H1 (cell line): ENCODE results near the gene EXTL2. TPM values are rescaled to one million over a fixed set of nuclear protein-coding genes. Genes with fewer than 3 reads are reported as not detected.

Experiments
- CTCF ChIA-PET: fragments of 300-600 bp; sonication (Branson Sonifier 250); formaldehyde crosslinking; loops from one replicate; lab custom pipeline; 2021; ENCODE audit not compliant: partially characterized antibody; lab: Charles Lee
- POLR2A ChIA-PET: fragments of 300-600 bp; sonication (Branson Sonifier 250); formaldehyde crosslinking; loops from one replicate; lab custom pipeline; 2021; ENCODE audit warnings: inconsistent platforms; ENCODE audit not compliant: partially characterized antibody; lab: Charles Lee
- DNase-seq, 2 experiments: peaks; one replicate each; pipeline versions ENCODE4 v3.0.0 to v3.0.0-alpha.2; 2010 to 2022; ENCODE audit warnings: low spot score in 2 of 2, low read depth in 1 of 2, mixed read lengths in 1 of 2
- FAIRE-seq: peaks from 2 replicates; lab custom pipeline; 2011; peaks lifted over from hg19 to GRCh38; lab: Jason Lieb, UNC
- H2AFZ ChIP-seq: 2 replicates; pipeline ENCODE4 v1.8.1; 2012; ENCODE audit warnings: low read length, inconsistent platforms
- H2AK5ac ChIP-seq: 2 replicates; pipeline ENCODE4 v1.6.1; 2013; ENCODE audit warnings: low read depth, low read length
- H2BK120ac ChIP-seq: replicated peaks from 2 replicates; pipeline ENCODE3; 2013; ENCODE audit warnings: low read depth, low read length, inconsistent platforms
- H2BK12ac ChIP-seq: 2 replicates; pipeline ENCODE4 v1.6.1; 2013; ENCODE audit warnings: low read depth, low read length
- H2BK15ac ChIP-seq: 2 replicates; pipeline ENCODE4 v1.6.1; 2013; ENCODE audit warnings: low read length
- H2BK20ac ChIP-seq: 2 replicates; pipeline ENCODE4 v1.6.1; 2013; ENCODE audit warnings: low read length
- H2BK5ac ChIP-seq: 2 replicates; pipeline ENCODE4 v1.6.1; 2013; ENCODE audit warnings: low read depth, low read length
- H3K14ac ChIP-seq: 2 replicates; pipeline ENCODE4 v1.6.1; 2013; ENCODE audit warnings: inconsistent platforms; ENCODE audit not compliant: insufficient read length
- H3K18ac ChIP-seq: 2 replicates; pipeline ENCODE4 v1.6.1; 2013; ENCODE audit warnings: low read length; ENCODE audit errors: extremely low read depth
- H3K23ac ChIP-seq: 2 replicates; pipeline ENCODE4 v1.6.1; 2013; ENCODE audit warnings: inconsistent platforms; ENCODE audit not compliant: insufficient read length
- H3K23me2 ChIP-seq: 2 replicates; pipeline ENCODE4 v1.6.1; 2013; ENCODE audit warnings: low read depth, low read length
- H3K27ac ChIP-seq: 2 replicates; pipeline ENCODE4 v1.6.1; 2011; ENCODE audit warnings: low read depth, low read length, inconsistent platforms
- H3K27me3 ChIP-seq, 4 experiments: replicated peaks in 1 of 4; 1 replicate in 1 of 4; 2 replicates in 3 of 4; pipeline versions ENCODE4 v1.6.1 to v1.8.1; 2011 to 2013; ENCODE audit warnings: low read length in 3 of 4, mild to moderate bottlenecking in 3 of 4, inconsistent platforms in 2 of 4, mixed read lengths in 2 of 4, moderate library complexity in 1 of 4; ENCODE audit not compliant: control insufficient read depth in 3 of 4, insufficient read depth in 3 of 4; ENCODE audit errors: extremely low read depth in 1 of 4
- H3K36me3 ChIP-seq, 4 experiments: 2 replicates each; pipeline versions ENCODE4 v1.6.1 to v1.8.1; 2011 to 2013; ENCODE audit warnings: mild to moderate bottlenecking in 4 of 4, low read length in 3 of 4, moderate library complexity in 2 of 4, control low read depth in 1 of 4, inconsistent platforms in 1 of 4; ENCODE audit not compliant: insufficient read depth in 4 of 4, control insufficient read depth in 2 of 4
- H3K4ac ChIP-seq: replicated peaks from 2 replicates; pipeline ENCODE3; 2013; ENCODE audit warnings: low read length, low read depth, mixed read lengths, inconsistent platforms; ENCODE audit not compliant: insufficient read length
- H3K4me1 ChIP-seq, 4 experiments: replicated peaks in 1 of 4; 1 replicate in 1 of 4; 2 replicates in 3 of 4; pipeline versions ENCODE4 v1.6.1 to v1.8.1; 2011 to 2013; ENCODE audit warnings: low read length in 3 of 4, inconsistent platforms in 2 of 4, mixed read lengths in 1 of 4; ENCODE audit not compliant: insufficient read depth in 4 of 4, control insufficient read depth in 3 of 4
- H3K4me2 ChIP-seq, 2 experiments: 2 replicates each; pipeline versions ENCODE4 v1.6.1 to v1.8.1; 2011 to 2013; ENCODE audit warnings: low read depth in 2 of 2, low read length in 2 of 2, control low read depth in 1 of 2, inconsistent platforms in 1 of 2, mild to moderate bottlenecking in 1 of 2; ENCODE audit not compliant: insufficient read depth in 1 of 2
- H3K4me3 ChIP-seq, 4 experiments: fragments of 200-600, 300-600 bp in 1 of 4; sonication (generic), shearing (Covaris generic), sonication (Bioruptor Twin) in 1 of 4; 2 replicates each; pipeline versions ENCODE4 v1.5.1 to v1.8.1; 2011 to 2016; ENCODE audit warnings: low read length in 4 of 4, low read depth in 3 of 4, control low read depth in 2 of 4, inconsistent platforms in 2 of 4, mild to moderate bottlenecking in 2 of 4, mixed read lengths in 1 of 4, moderate library complexity in 1 of 4; ENCODE audit not compliant: insufficient read depth in 2 of 4; ENCODE audit errors: extremely low read depth in 1 of 4
- H3K56ac ChIP-seq: replicated peaks from 2 replicates; pipeline ENCODE3; 2013; ENCODE audit warnings: low read depth, mild to moderate bottlenecking, mixed read lengths, low read length, inconsistent platforms; ENCODE audit not compliant: insufficient read length
- H3K79me1 ChIP-seq: 2 replicates; pipeline ENCODE4 v1.6.1; 2013; ENCODE audit warnings: low read depth, low read length, control low read depth
- H3K79me2 ChIP-seq, 2 experiments: 2 replicates each; pipeline versions ENCODE4 v1.6.1 to v1.8.1; 2012 to 2013; ENCODE audit warnings: low read length in 2 of 2, mild to moderate bottlenecking in 2 of 2, inconsistent platforms in 1 of 2; ENCODE audit not compliant: insufficient read depth in 2 of 2, control insufficient read depth in 1 of 2
- H3K9ac ChIP-seq, 4 experiments: replicated peaks in 1 of 4; 1 replicate in 1 of 4; 2 replicates in 3 of 4; pipeline versions ENCODE4 v1.6.1 to v1.8.1; 2011 to 2013; ENCODE audit warnings: low read depth in 3 of 4, low read length in 3 of 4, control low read depth in 2 of 4, mild to moderate bottlenecking in 2 of 4, moderate library complexity in 2 of 4, inconsistent platforms in 1 of 4; ENCODE audit errors: extremely low read depth in 1 of 4
- H3K9me3 ChIP-seq, 2 experiments: 2 replicates each; pipeline versions ENCODE4 v1.6.1 to v1.8.1; 2012 to 2013; ENCODE audit warnings: mild to moderate bottlenecking in 2 of 2, moderate library complexity in 2 of 2, control low read depth in 1 of 2, inconsistent platforms in 1 of 2, low read depth in 1 of 2, low read length in 1 of 2, mixed read lengths in 1 of 2; ENCODE audit not compliant: insufficient read depth in 2 of 2
- H4K20me1 ChIP-seq, 2 experiments: replicated peaks in 1 of 2; 2 replicates each; pipeline versions ENCODE3 to v1.8.1; 2011 to 2013; ENCODE audit warnings: inconsistent platforms in 2 of 2, low read length in 2 of 2, mild to moderate bottlenecking in 1 of 2; ENCODE audit not compliant: insufficient read depth in 2 of 2, control insufficient read depth in 1 of 2
- H4K5ac ChIP-seq: 2 replicates; pipeline ENCODE4 v1.6.1; 2013; ENCODE audit warnings: low read length, low read depth, mixed read lengths, inconsistent platforms; ENCODE audit not compliant: insufficient read length
- H4K8ac ChIP-seq: 2 replicates; pipeline ENCODE4 v1.8.0; 2013; ENCODE audit warnings: mild to moderate bottlenecking, moderate library complexity, low read length, inconsistent platforms; ENCODE audit not compliant: insufficient read depth; ENCODE audit errors: extremely low read depth
- H4K91ac ChIP-seq: replicated peaks from 2 replicates; pipeline ENCODE3; 2013; ENCODE audit warnings: low read length, mixed read lengths, inconsistent platforms; ENCODE audit not compliant: insufficient read length
- CEBPB ChIP-seq: IDR thresholded peaks from 2 replicates; pipeline ENCODE4 v1.6.1; 2012; ENCODE audit warnings: low read depth, low read length
- SAP30 ChIP-seq: fragments of 300-600 bp; sonication (generic); IDR thresholded peaks from 2 replicates; pipeline ENCODE4 v1.7.1; 2012; ENCODE audit warnings: low read length, moderate library complexity, mild to moderate bottlenecking, inconsistent platforms; ENCODE audit not compliant: insufficient read depth, insufficient replicate concordance
- WGBS, 2 experiments: shearing (Covaris generic) in 1 of 2; methylation state at CpG; one replicate each; pipeline versions ENCODE4 v1.1.6 to v1.1.7; 2013 to 2015; ENCODE audit warnings: low lambda C conversion rate in 2 of 2, mixed read lengths in 2 of 2, inconsistent platforms in 1 of 2, low coverage in 1 of 2, missing lambda C conversion rate in 1 of 2; ENCODE audit not compliant: insufficient replicate concordance in 2 of 2, insufficient coverage in 1 of 2, insufficient read length in 1 of 2; ENCODE audit errors: extremely low coverage in 1 of 2, missing lambda C conversion rate in 1 of 2; 5-methylcytosine and 5-hydroxymethylcytosine counted together
- polyA plus RNA-seq, 7 experiments: library from polyadenylated mRNA; depleted of rRNA in 3 of 7; stranded (reverse) in 5 of 7; unstranded in 2 of 7; fragments of >200 nt in 5 of 7; fragments of 200-250 nt in 2 of 7; gene quantifications; 1 replicate in 5 of 7; 2 replicates in 1 of 7; 4 replicates in 1 of 7; pipeline versions ENCODE4 v1.2.1 to v1.2.3, GENCODE V29; 2011 to 2013; ENCODE audit warnings: missing spikeins in 2 of 7, mixed read lengths in 2 of 7
- total RNA-seq: library from RNA; stranded (reverse); fragmentation: NEBNext Ultra II Directional; extraction: Animal tissue kit (Norgen Biotek cat#: 25700); gene quantifications from 2 replicates; pipeline ENCODE4 v1.2.1, GENCODE V29; 2021

EXTL2 gene
- total and polyA plus RNA-seq, 2 of the 8 experiments (the other 6 are each of a cell fraction or from before 2014, with no cell fraction given), result 27.1 to 54.7 TPM

DNA sequence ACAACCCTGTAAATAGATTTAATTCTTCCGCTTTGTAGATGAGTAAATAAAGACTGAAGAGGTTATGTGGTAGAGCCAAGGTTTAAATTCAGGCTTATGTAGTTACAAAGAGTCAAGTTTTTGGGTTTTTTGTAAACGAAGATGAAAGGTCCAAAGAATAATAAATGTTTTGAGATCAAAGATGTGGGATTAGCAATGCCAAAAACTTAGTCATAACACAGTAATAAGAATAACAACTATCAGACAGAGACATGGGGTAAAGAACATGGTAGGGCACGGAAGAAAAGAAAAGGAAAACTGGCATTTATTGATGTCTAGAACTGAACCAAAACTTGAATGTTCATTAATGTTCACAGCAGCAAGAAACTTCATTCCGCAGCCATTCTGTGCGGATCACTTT lies 42.9 kb downstream of the EXTL2 start:
- H3K4me2 ChIP-seq, result no peak overlapping the region
- H2BK5ac ChIP-seq, result no peak overlapping the region
- H3K18ac ChIP-seq, result no peak overlapping the region
- H3K9ac ChIP-seq, result no peak overlapping the region
- no peak overlapping the region for H2BK15ac ChIP-seq
- no peaks in the 10 kb centered on the region for H3K79me1 ChIP-seq
- no peak overlapping the region for H2BK120ac ChIP-seq
- DNase-seq (no peak), FAIRE-seq (no peak)
- no peak overlapping the region for H4K8ac ChIP-seq
- H3K4me3 ChIP-seq, result no peak overlapping the region
- no peak overlapping the region for H2AK5ac ChIP-seq
- no peak overlapping the region for H2AFZ ChIP-seq
- no peak overlapping the region for H2BK20ac ChIP-seq
- no peak overlapping the region for H4K91ac ChIP-seq
- H3K56ac ChIP-seq, result no peak overlapping the region
- H3K27ac ChIP-seq, result no peak overlapping the region
- CTCF ChIA-PET, result interaction anchor here (0.8 kb wide), 1 partner anchor 17 kb away, joined by 3 read pairs; no protein-coding TSS in a partner anchor
- no peaks in the 10 kb centered on the region for H3K23me2 ChIP-seq
- H3K27me3 ChIP-seq, result peaks cover 6 to 36% (median 19%) of the 10 kb centered on the region in 4 experiments; a peak in 6 of 7 replicates
- H3K79me2 ChIP-seq, result no peaks in the 10 kb centered on the region
- H3K14ac ChIP-seq, result no peak overlapping the region
- no peaks in the 10 kb centered on the region for H3K4me1 ChIP-seq
- no peak overlapping the region for H4K5ac ChIP-seq
- no peaks in the 10 kb centered on the region for H3K9me3 ChIP-seq
- H3K23ac ChIP-seq, result no peak overlapping the region
- H2BK12ac ChIP-seq, result no peak overlapping the region
- H3K4ac ChIP-seq, result no peak overlapping the region
- POLR2A ChIA-PET, result no interaction called here
- H3K36me3 ChIP-seq, result no peaks in the 10 kb centered on the region
- H4K20me1 ChIP-seq, result no peaks in the 10 kb centered on the region
- 88% methylated on average over 5 of the region's 5 CpGs; no CpG with 5 or more reads in 1 of the 2 experiments for WGBS, 2 experiments
- no peak for TF ChIP-seq CEBPB
- no peak for TF ChIP-seq SAP30
